Neural crest cell (in vitro differentiated cells): ENCODE measurements around the gene ROBO4. TPM values are rescaled to one million over a fixed set of nuclear protein-coding genes. Genes with fewer than 3 reads are reported as not detected.

Source experiments
- DNase-seq: peaks from one replicate; pipeline ENCODE4 v3.0.0; 2021; ENCODE audit warnings: low read depth, mixed read lengths, low spot score
- H3K27ac Mint-ChIP-seq: one replicate; pipeline ENCODE4 v1.8.0; 2021; ENCODE audit warnings: mild to moderate bottlenecking, mixed read lengths; ENCODE audit not compliant: unreplicated experiment
- H3K27me3 Mint-ChIP-seq: 2 replicates; pipeline ENCODE4 v1.8.0; 2021; ENCODE audit warnings: low read depth, mild to moderate bottlenecking, mixed read lengths
- H3K36me3 Mint-ChIP-seq: 2 replicates; pipeline ENCODE4 v1.8.0; 2021; ENCODE audit warnings: low read depth, mild to moderate bottlenecking, mixed read lengths
- H3K4me1 Mint-ChIP-seq: 2 replicates; pipeline ENCODE4 v1.8.0; 2021; ENCODE audit warnings: mixed read lengths
- H3K4me3 Mint-ChIP-seq: one replicate; pipeline ENCODE4 v1.8.0; 2021; ENCODE audit warnings: mild to moderate bottlenecking, mixed read lengths
- H3K9me3 Mint-ChIP-seq: 2 replicates; pipeline ENCODE4 v1.8.0; 2021; ENCODE audit warnings: mixed read lengths
- CTCF ChIP-seq: fragments of 200-600 bp; sonication (generic); conservative IDR thresholded peaks from 2 replicates; pipeline ENCODE4 v1.5.0; 2021; ENCODE audit warnings: antibody characterized with exemption, mild to moderate bottlenecking
- total RNA-seq: library from RNA; stranded (reverse); gene quantifications from 2 replicates; pipeline ENCODE4 v1.2.1, GENCODE V29; 2021

The ROBO4 gene
- total RNA-seq, 1 donor from 2014 or later: 0.05 TPM

GRCh38 chr11:124842305-124842704 is 55.4 kb downstream of the ROBO4 start:
- H3K27me3 Mint-ChIP-seq: peaks cover 19% of the 10 kb centered on the region
- H3K36me3 Mint-ChIP-seq: no peaks in the 10 kb centered on the region
- H3K4me1 Mint-ChIP-seq: peaks cover 27% of the 10 kb centered on the region
- DNase-seq: no peak
- H3K4me3 Mint-ChIP-seq: peak overlapping the region; percentile 47
- no peak for TF ChIP-seq CTCF
- no peaks in the 10 kb centered on the region for H3K9me3 Mint-ChIP-seq
- H3K27ac Mint-ChIP-seq: no peak overlapping the region

- no peak for DNase-seq
- no peaks in the 10 kb centered on the region for H3K36me3 Mint-ChIP-seq
Measured at GRCh38 chr11:124841840-124842239, 55.8 kb downstream of the ROBO4 start.

GRCh38 chr11:124841201-124841600 is 56.5 kb downstream of the ROBO4 start:
- H3K9me3 Mint-ChIP-seq: no peaks in the 10 kb centered on the region
- no peak for DNase-seq
- peaks cover 36% of the 10 kb centered on the region for H3K4me1 Mint-ChIP-seq
- no peak for TF ChIP-seq CTCF
- peaks cover 26% of the 10 kb centered on the region for H3K27me3 Mint-ChIP-seq
- no peaks in the 10 kb centered on the region for H3K36me3 Mint-ChIP-seq
- H3K27ac Mint-ChIP-seq: no peak overlapping the region
- peak overlapping the region; percentile 78 for H3K4me3 Mint-ChIP-seq

More at GRCh38 chr11:124841840-124842239, 55.8 kb downstream of the ROBO4 start:
- peaks cover 23% of the 10 kb centered on the region for H3K27me3 Mint-ChIP-seq
- H3K4me3 Mint-ChIP-seq: peak overlapping the region; percentile 47
- peaks cover 32% of the 10 kb centered on the region for H3K4me1 Mint-ChIP-seq
- no peaks in the 10 kb centered on the region for H3K9me3 Mint-ChIP-seq
- no peak overlapping the region for H3K27ac Mint-ChIP-seq
- TF ChIP-seq CTCF: no peak

GRCh38 chr11:124840666-124841065 is 57.0 kb downstream of the ROBO4 start:
- peaks cover 29% of the 10 kb centered on the region for H3K27me3 Mint-ChIP-seq
- H3K36me3 Mint-ChIP-seq: no peaks in the 10 kb centered on the region
- no peak overlapping the region for H3K27ac Mint-ChIP-seq
- H3K4me3 Mint-ChIP-seq: peak overlapping the region; percentile 78
- no peak for TF ChIP-seq CTCF
- H3K4me1 Mint-ChIP-seq: peaks cover 33% of the 10 kb centered on the region
- DNase-seq: no peak
- no peaks in the 10 kb centered on the region for H3K9me3 Mint-ChIP-seq

GRCh38 chr11:124839972-124840621 is 57.6 kb downstream of the ROBO4 start:
- DNase-seq: peak; percentile 29
- no peak overlapping the region for H3K27ac Mint-ChIP-seq
- H3K36me3 Mint-ChIP-seq: no peaks in the 10 kb centered on the region
- TF ChIP-seq CTCF: peak; percentile 5
- peak overlapping the region; percentile 78 for H3K4me3 Mint-ChIP-seq
- peaks cover 32% of the 10 kb centered on the region for H3K27me3 Mint-ChIP-seq
- no peaks in the 10 kb centered on the region for H3K9me3 Mint-ChIP-seq
- H3K4me1 Mint-ChIP-seq: peaks cover 33% of the 10 kb centered on the region
